IMR-90 (cell line): Measurements from ENCODE around the gene FAM193A.

ENCODE experiments used
- BHLHE40 ChIP-seq: fragments of 150-350 bp; IDR thresholded peaks from 2 replicates; pipeline ENCODE4 v1.6.1; 2016; ENCODE audit warnings: mild to moderate bottlenecking, low read depth, low read length
- CEBPB ChIP-seq: IDR thresholded peaks from 2 replicates; pipeline ENCODE4 v1.6.1; 2012; ENCODE audit warnings: low read depth, low read length, improper control_type of control experiment
- CHD1 ChIP-seq: IDR thresholded peaks from 2 replicates; pipeline ENCODE4 v1.6.1; 2012; ENCODE audit warnings: low read depth, low read length, improper control_type of control experiment
- CTCF ChIP-seq: conservative IDR thresholded peaks from 2 replicates; pipeline ENCODE4 v1.5.1; 2012; ENCODE audit warnings: mild to moderate bottlenecking, low read depth, low read length, improper control_type of control experiment
- FOS ChIP-seq: fragments of 150-350 bp; IDR thresholded peaks from 2 replicates; pipeline ENCODE4 v1.6.1; 2016; ENCODE audit warnings: low read depth, low read length
- MAFK ChIP-seq: IDR thresholded peaks from 2 replicates; pipeline ENCODE4 v1.6.1; 2012; ENCODE audit warnings: low read depth, low read length, improper control_type of control experiment
- MAZ ChIP-seq: IDR thresholded peaks from 2 replicates; pipeline ENCODE4 v1.6.1; 2012; ENCODE audit warnings: low read depth, mild to moderate bottlenecking, low read length, improper control_type of control experiment, moderate library complexity, borderline replicate concordance
- MXI1 ChIP-seq: IDR thresholded peaks from 2 replicates; pipeline ENCODE4 v1.6.1; 2012; ENCODE audit warnings: low read depth, mild to moderate bottlenecking, low read length, moderate library complexity, borderline replicate concordance
- NFE2L2 ChIP-seq: fragments of 150-350 bp; IDR thresholded peaks from 2 replicates; pipeline ENCODE4 v1.6.1; 2016; ENCODE audit warnings: low read depth, mild to moderate bottlenecking, low read length
- POLR2A ChIP-seq: IDR thresholded peaks from 2 replicates; pipeline ENCODE4 v1.6.1; 2012; ENCODE audit warnings: mild to moderate bottlenecking, low read depth, low read length
- RAD21 ChIP-seq: IDR thresholded peaks from 2 replicates; pipeline ENCODE4 v1.6.1; 2012; ENCODE audit warnings: low read length, improper control_type of control experiment
- SMC3 ChIP-seq: fragments of 150-350 bp; IDR thresholded peaks from 2 replicates; pipeline ENCODE4 v1.6.1; 2016; ENCODE audit warnings: low read depth, mild to moderate bottlenecking, antibody characterized with exemption, low read length, moderate library complexity
- USF2 ChIP-seq: fragments of 150-350 bp; IDR thresholded peaks from 2 replicates; pipeline ENCODE4 v1.6.1; 2017; ENCODE audit warnings: mild to moderate bottlenecking, antibody characterized with exemption, low read length, low read depth

- TF ChIP-seq POLR2A = no peak
- TF ChIP-seq CTCF = no peak
- TF ChIP-seq USF2 = no peak
- TF ChIP-seq MXI1 = no peak
- no peak for TF ChIP-seq CEBPB
- TF ChIP-seq MAFK = no peak
- no peak for TF ChIP-seq BHLHE40
- no peak for TF ChIP-seq FOS
- no peak for TF ChIP-seq RAD21
- no peak for TF ChIP-seq MAZ
- TF ChIP-seq SMC3 = no peak
- TF ChIP-seq CHD1 = no peak
- no peak for TF ChIP-seq NFE2L2
Measured at GRCh38 chr4:2637956-2638552, 101.6 kb downstream of the FAM193A start.
